NOMO-1 (cell line): Measurements from ENCODE around the gene PCDHGA10.
"Not testable (repeated sequence)": the region's sequence is repeated elsewhere in the genome, so short reads cannot be mapped to it uniquely, and the experiment has no call there.

Source experiments
- DNase-seq, 2 experiments: peaks; one replicate each; lab custom pipeline; 2025; ENCODE audit not compliant: unreplicated experiment in 2 of 2; lab: John Stamatoyannopoulos, UW

Gene PCDHGA10

GRCh38 chr5:141420855-141421488 lies 8.2 kb downstream of the PCDHGA10 start, which contains the start of gene PCDHGA11:
TSS of gene PCDHGA11 (plus strand) at chr5:141421051. CDS start at chr5:141421228, 177 bp downstream.
- peak; percentile 42 to 45 for DNase-seq

- no peak for DNase-seq
These were observed 8.7 kb downstream of the PCDHGA10 start for GRCh38 chr5:141421489-141421855.

- no peak for DNase-seq
These were observed 10.0 kb downstream of the PCDHGA10 start for GRCh38 chr5:141422742-141423291.

GRCh38 chr5:141427783-141428426 lies 15.1 kb downstream of the PCDHGA10 start:
- no peak for DNase-seq

GRCh38 chr5:141430332-141431113 lies 17.7 kb downstream of the PCDHGA10 start, which contains the start of gene PCDHGA12:
TSS of gene PCDHGA12 (plus strand) at chr5:141430507. CDS start at chr5:141430760, 253 bp downstream.
- DNase-seq, result peak in 1 of 2 experiments; percentile 11

- DNase-seq, result no peak
These were observed 18.5 kb downstream of the PCDHGA10 start for GRCh38 chr5:141431286-141431685.

GRCh38 chr5:141432308-141432707 lies 19.5 kb downstream of the PCDHGA10 start:
- DNase-seq, result not testable (repeated sequence)

- not testable (repeated sequence) for DNase-seq
These were observed 19.9 kb downstream of the PCDHGA10 start for GRCh38 chr5:141432726-141433125.

GRCh38 chr5:141434006-141434405 lies 21.2 kb downstream of the PCDHGA10 start:
- DNase-seq, result no peak

GRCh38 chr5:141437221-141437620 lies 24.4 kb downstream of the PCDHGA10 start:
- DNase-seq, result no peak

- DNase-seq, result no peak
These were observed 26.8 kb downstream of the PCDHGA10 start for GRCh38 chr5:141439411-141440141.

GRCh38 chr5:141440341-141440740 lies 27.6 kb downstream of the PCDHGA10 start:
- no peak for DNase-seq

- no peak for DNase-seq
These were observed 28.9 kb downstream of the PCDHGA10 start for GRCh38 chr5:141441571-141442170.

- DNase-seq, result no peak
These were observed 52.6 kb downstream of the PCDHGA10 start for GRCh38 chr5:141465351-141465750.
